HUES64 (cell line): Measurements from ENCODE around the gene MED29.
A peak's percentile ranks its signal among the peaks of the same experiment; 100 is the strongest.

Experiments
- H3K27ac ChIP-seq: 2 replicates; pipeline ENCODE4 v1.7.0; 2013; ENCODE audit warnings: low read depth, low read length, inconsistent platforms
- H3K27me3 ChIP-seq: 2 replicates; pipeline ENCODE4 v1.6.1; 2013; ENCODE audit warnings: mild to moderate bottlenecking, low read length; ENCODE audit not compliant: insufficient read depth
- H3K36me3 ChIP-seq: 2 replicates; pipeline ENCODE4 v1.6.1; 2013; ENCODE audit warnings: mild to moderate bottlenecking, low read length; ENCODE audit not compliant: insufficient read depth
- H3K4me1 ChIP-seq: 2 replicates; pipeline ENCODE4 v1.6.1; 2013; ENCODE audit warnings: mild to moderate bottlenecking, low read length, moderate library complexity; ENCODE audit not compliant: insufficient read depth
- H3K4me3 ChIP-seq: 2 replicates; pipeline ENCODE4 v1.5.1; 2013; ENCODE audit warnings: mild to moderate bottlenecking, low read length, moderate library complexity
- H3K9ac ChIP-seq: 2 replicates; pipeline ENCODE4 v1.6.1; 2013; ENCODE audit warnings: mild to moderate bottlenecking, low read depth, low read length
- H3K9me3 ChIP-seq: 2 replicates; pipeline ENCODE4 v1.6.1; 2013; ENCODE audit warnings: low read depth, low read length; ENCODE audit not compliant: insufficient read depth
- WGBS: fragments of 150-250, 120-280 bp; methylation state at CpG from one replicate; pipeline ENCODE4 v1.1.7; 2013; ENCODE audit warnings: missing lambda C conversion rate; 5-methylcytosine and 5-hydroxymethylcytosine counted together

Gene MED29

DNA sequence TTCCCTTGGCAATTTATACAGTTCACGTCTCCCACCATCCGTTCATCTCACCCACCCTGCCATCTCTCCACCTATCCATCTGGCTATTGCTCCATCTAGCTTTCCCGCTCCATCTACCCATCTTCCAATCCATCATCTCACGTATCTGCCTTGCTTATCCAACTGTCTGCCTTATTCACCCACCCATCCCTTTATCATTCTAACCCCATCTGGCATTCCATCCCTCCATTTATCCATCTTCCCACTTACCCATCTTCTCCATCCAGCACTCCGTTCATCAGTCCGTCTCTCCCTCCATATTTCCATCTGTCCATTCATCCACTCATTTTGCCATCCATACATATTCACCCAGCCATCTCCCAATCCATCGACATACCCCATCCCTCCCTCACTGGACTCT lies 34.6 kb downstream of the MED29 start:
- H3K4me1 ChIP-seq: peaks cover 23% of the 10 kb centered on the region
- H3K36me3 ChIP-seq: peaks cover 46% of the 10 kb centered on the region
- H3K9me3 ChIP-seq: no peaks in the 10 kb centered on the region
- H3K9ac ChIP-seq: no peak overlapping the region
- no peak overlapping the region for H3K27ac ChIP-seq
- 95% methylated on average over 7 of the region's 7 CpGs for WGBS
- no peaks in the 10 kb centered on the region for H3K27me3 ChIP-seq
- H3K4me3 ChIP-seq: no peak overlapping the region

- no peak overlapping the region for H3K4me3 ChIP-seq
- no peaks in the 10 kb centered on the region for H3K27me3 ChIP-seq
- peak overlapping the region; percentile 34; the same call in 1 of the 2 replicates for H3K27ac ChIP-seq
- peaks cover 27% of the 10 kb centered on the region for H3K4me1 ChIP-seq
- H3K36me3 ChIP-seq: peaks cover 42% of the 10 kb centered on the region
- WGBS: 83% methylated on average over 5 of the region's 5 CpGs
- no peak overlapping the region for H3K9ac ChIP-seq
- no peaks in the 10 kb centered on the region for H3K9me3 ChIP-seq
These were observed 35.0 kb downstream of the MED29 start for GRCh38 chr19:39426170-39426569.

GRCh38 chr19:39427707-39428106 lies 36.5 kb downstream of the MED29 start:
- H3K4me1 ChIP-seq: peaks cover 27% of the 10 kb centered on the region
- 0 out of 2 replicates have a peak overlapping the region, but pooled peaks have one; percentile 49 for H3K9ac ChIP-seq
- no peaks in the 10 kb centered on the region for H3K27me3 ChIP-seq
- H3K9me3 ChIP-seq: no peaks in the 10 kb centered on the region
- WGBS: 89% methylated on average over 11 of the region's 11 CpGs
- H3K4me3 ChIP-seq: no peak overlapping the region
- H3K36me3 ChIP-seq: peaks cover 38% of the 10 kb centered on the region
- H3K27ac ChIP-seq: peak overlapping the region; percentile 92

GRCh38 chr19:39428283-39429112 lies 37.3 kb downstream of the MED29 start:
- peak overlapping the region; percentile 49 for H3K9ac ChIP-seq
- no peaks in the 10 kb centered on the region for H3K9me3 ChIP-seq
- no peaks in the 10 kb centered on the region for H3K27me3 ChIP-seq
- H3K27ac ChIP-seq: peak overlapping the region; percentile 92
- H3K36me3 ChIP-seq: peaks cover 38% of the 10 kb centered on the region
- WGBS: 25% methylated on average over 23 of the region's 23 CpGs
- H3K4me1 ChIP-seq: peaks cover 27% of the 10 kb centered on the region
- peak overlapping the region; percentile 22 for H3K4me3 ChIP-seq

DNA sequence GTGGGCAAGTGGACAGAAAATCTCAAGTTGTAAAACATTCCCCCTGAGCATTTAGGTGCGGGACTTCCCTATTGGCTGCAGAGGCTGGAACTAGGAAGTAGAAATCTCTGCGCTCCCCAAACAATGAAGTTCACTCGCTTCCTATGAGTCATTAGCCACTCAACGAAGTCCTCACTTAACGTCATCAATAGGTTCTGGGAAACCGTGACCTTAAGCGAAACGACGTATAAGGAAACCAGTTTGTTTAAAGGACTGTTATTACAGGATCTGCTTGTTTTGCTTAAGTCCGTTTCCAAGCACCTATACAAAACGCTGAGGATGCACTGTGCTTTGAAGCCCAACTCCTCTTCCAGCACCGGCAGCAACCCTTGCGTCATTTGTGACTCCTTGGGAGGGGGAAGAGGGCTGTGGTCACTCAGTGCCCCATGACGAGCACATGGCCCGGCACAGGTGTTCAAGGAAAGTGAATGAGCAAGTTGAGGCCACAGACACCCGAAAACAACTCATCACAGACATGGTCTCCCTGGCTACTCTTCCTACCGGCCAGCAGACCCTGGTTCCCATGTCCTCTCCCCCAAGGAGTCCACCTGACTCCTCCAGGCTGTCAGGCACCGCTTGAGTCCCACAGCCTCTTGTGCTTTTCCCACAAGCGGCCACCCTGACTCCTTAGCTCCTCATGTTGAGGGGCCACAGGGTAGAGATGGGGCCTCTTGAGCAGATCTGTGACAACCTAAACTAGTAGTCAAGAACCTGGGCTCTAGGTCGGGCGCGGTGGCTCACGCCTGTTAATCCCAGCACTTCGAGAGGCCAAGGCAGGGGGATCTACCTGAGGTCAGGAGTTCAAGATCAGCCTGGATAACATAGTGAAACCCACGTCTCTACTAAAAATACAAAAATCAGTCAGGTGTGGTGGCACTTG lies 39.8 kb downstream of the MED29 start:
- Histone ChIP-seq H3K4me3 (no peak overlapping the region), H3K9me3 (no peaks in the 10 kb centered on the region), H3K27ac (peak overlapping the region; percentile 81), H3K36me3 (peaks cover 33% of the 10 kb centered on the region), H3K4me1 (peaks cover 35% of the 10 kb centered on the region), H3K27me3 (no peaks in the 10 kb centered on the region), H3K9ac (peak overlapping the region; percentile 29)
- 73% methylated on average over 25 of the region's 25 CpGs for WGBS

DNA sequence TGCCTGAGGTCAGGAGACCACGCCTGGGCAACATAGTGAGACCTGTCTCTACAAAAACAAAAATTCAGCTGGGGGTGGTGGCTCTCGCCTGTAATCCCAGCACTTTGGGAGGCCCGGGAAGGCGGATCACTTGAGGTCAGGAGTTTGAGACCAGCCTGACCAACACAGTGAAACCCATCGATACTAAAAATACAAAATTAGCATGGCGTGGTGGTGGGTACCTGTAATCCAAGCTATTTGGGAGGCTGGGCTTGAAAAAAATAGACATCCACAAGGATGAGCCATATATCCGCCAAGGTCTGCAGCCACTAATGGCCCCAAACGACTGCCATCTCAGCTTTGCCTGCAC lies 41.5 kb downstream of the MED29 start:
- no peak overlapping the region for H3K4me3 ChIP-seq
- H3K27me3 ChIP-seq: no peaks in the 10 kb centered on the region
- WGBS: 97% methylated on average over 8 of the region's 8 CpGs
- H3K27ac ChIP-seq: no peak overlapping the region; the same call in 1 of the 2 replicates
- H3K36me3 ChIP-seq: peaks cover 33% of the 10 kb centered on the region
- no peak overlapping the region for H3K9ac ChIP-seq
- H3K4me1 ChIP-seq: peaks cover 29% of the 10 kb centered on the region
- no peaks in the 10 kb centered on the region for H3K9me3 ChIP-seq

- peak overlapping the region; percentile 87; the same call in 1 of the 2 replicates for H3K4me3 ChIP-seq
These were observed 42.4 kb downstream of the MED29 start for GRCh38 chr19:39433480-39434079.

DNA sequence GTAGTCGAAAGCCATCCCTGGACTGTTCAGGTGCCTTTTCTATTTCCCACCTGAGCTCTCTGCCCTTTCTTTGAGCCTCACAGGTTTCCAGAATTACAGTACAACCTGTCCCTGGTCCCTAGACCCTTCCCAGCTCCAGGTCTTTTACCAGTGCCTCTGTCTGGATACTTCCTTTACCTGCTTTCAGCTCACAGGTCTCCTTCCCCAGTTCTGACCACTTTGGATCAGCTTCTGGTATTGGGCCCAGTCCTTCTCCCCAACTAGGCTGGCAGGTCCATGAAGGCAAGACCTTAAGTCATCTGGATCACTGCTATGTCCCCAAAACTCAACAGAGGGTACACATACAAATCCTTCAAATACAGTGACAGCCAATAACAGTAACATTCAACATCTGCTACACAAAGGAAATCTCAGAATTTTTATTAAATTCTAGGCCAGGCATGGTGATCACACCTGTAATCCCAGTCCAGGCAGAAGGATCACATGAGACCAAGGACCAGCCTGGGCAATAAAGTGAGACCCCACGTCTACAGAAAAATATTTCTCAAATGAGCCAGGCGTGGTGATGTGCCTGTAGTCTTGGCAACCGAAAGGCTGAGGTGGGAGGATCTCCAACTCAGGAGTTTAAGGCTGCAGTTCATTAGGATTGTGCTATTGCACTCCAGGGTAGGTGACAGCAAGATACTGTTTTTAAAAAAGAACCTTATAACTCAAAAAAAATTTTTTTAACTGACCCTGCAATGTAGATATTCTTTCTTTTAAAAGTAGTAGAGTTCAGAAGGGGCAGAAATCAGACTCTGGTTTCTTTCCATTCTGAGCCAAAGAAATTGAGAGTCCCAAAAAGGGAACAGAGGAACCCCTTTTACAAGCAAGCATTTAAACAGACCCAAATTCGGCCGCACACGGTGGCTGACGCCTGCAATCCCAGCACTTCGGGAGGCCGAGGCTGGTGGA lies 43.2 kb downstream of the MED29 start:
- peaks cover 16% of the 10 kb centered on the region for H3K4me1 ChIP-seq
- no peaks in the 10 kb centered on the region for H3K27me3 ChIP-seq
- H3K36me3 ChIP-seq: peaks cover 33% of the 10 kb centered on the region
- 67% methylated on average over 10 of the region's 10 CpGs for WGBS
- H3K9ac ChIP-seq: peak overlapping the region; percentile 99
- H3K4me3 ChIP-seq: peak overlapping the region; percentile 87
- H3K27ac ChIP-seq: peak overlapping the region; percentile 67
- no peaks in the 10 kb centered on the region for H3K9me3 ChIP-seq

More at GRCh38 chr19:39433480-39434079, 42.4 kb downstream of the MED29 start:
- peaks cover 33% of the 10 kb centered on the region for H3K36me3 ChIP-seq
- peaks cover 21% of the 10 kb centered on the region for H3K4me1 ChIP-seq
- WGBS: 98% methylated on average over 8 of the region's 8 CpGs
- peak overlapping the region; percentile 67 for H3K27ac ChIP-seq
- peak overlapping the region; percentile 99; the same call in 1 of the 2 replicates for H3K9ac ChIP-seq
- no peaks in the 10 kb centered on the region for H3K9me3 ChIP-seq
- no peaks in the 10 kb centered on the region for H3K27me3 ChIP-seq

DNA sequence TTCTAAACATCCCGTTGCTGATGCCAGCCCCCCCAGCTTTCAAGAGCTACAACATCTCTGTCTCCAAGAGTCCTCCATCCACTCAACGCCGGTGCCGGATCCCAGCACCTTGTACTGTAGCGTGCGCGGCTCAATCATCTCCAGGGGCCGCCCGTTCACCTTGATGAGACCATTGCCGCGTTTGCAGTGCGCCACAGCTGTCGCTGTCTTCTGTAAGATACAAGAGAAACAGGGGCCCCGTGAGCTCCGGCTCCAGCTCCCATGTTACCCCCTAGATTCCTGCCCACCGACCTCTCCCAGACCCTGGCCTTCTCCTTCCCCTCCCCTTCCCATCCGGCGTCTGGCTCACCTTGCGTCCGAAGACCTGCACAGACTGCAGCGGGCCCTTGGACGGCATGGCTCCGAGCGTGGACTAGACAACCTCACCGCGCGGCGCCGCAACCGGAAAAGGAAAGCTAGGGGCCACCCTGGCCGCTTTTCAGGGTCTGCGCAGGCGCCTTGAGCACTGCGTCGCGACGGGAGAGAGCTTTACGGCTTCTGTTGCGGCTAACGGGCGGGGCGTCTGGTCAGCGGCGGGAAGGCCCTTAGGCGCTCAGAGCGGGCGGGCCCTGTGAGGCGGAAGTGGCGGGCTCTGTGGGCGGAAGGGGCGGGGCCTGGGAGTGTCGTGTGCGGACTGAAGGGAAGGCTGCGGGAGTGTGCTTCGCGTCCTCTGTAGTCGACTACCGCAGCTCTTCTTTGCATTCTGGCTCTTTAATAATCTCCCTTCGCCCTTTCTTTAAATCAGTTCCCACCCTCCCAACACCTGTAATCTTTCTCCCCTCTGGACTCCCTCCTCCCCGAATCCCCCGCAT lies 44.5 kb downstream of the MED29 start, which contains the start of gene RPS16:
Gene RPS16, minus strand, starts transcription at position 451 of the 851 bp plus-strand sequence. Its CDS starts 54 bp downstream, at position 397.
- under 1% methylated on average over 61 of the region's 61 CpGs for WGBS
- H3K27ac ChIP-seq: peak within 1 kb of the TSS; percentile 74
- peaks cover 33% of the 10 kb centered on the region for H3K36me3 ChIP-seq
- peak within 1 kb of the TSS; percentile 99 for H3K9ac ChIP-seq
- peak within 1 kb of the TSS; percentile 87 for H3K4me3 ChIP-seq
- no peaks in the 10 kb centered on the region for H3K9me3 ChIP-seq
- H3K27me3 ChIP-seq: no peaks in the 10 kb centered on the region
- peaks cover 12% of the 10 kb centered on the region for H3K4me1 ChIP-seq
